Measurements from ENCODE around the gene RAB4A. TPM values are rescaled to one million over a fixed set of nuclear protein-coding genes. Genes with fewer than 3 reads are reported as not detected.

Gene RAB4A
- total and polyA plus RNA-seq, 2 of the 13 experiments (the other 11 are each of a cell fraction or from before 2014, with no cell fraction given), result 56.0 to 80.1 TPM

GRCh38 chr1:229225331-229225782 lies 45.6 kb upstream of the RAB4A start (continued):
- TF ChIP-seq ZBTB10 (CRISPR knock-in tag; IDR thresholded peaks at IDR 0.05; ENCODE audit: borderline replicate concordance), result 0 out of 2 replicates have a peak, but pooled peaks have one; percentile 23
- no peak for TF ChIP-seq LRRFIP1 (CRISPR knock-in tag; conservative IDR thresholded peaks at IDR 0.05)
- TF ChIP-seq SNAPC2 (CRISPR knock-in tag; IDR thresholded peaks at IDR 0.05), result 0 out of 2 replicates have a peak, but pooled peaks have one; percentile 57
- TF ChIP-seq ZNF720 (CRISPR knock-in tag; IDR thresholded peaks at IDR 0.05), result no peak
- TF ChIP-seq PPARG (CRISPR knock-in tag; conservative IDR thresholded peaks at IDR 0.05), result peak; percentile 92
- TF ChIP-seq ZNF609 (CRISPR knock-in tag; IDR thresholded peaks at IDR 0.05; ENCODE audit: borderline replicate concordance), result peak; percentile 74; the same call in 1 of the 2 replicates
- peak; percentile 52 for TF ChIP-seq RARA (CRISPR knock-in tag; IDR thresholded peaks at IDR 0.05)
- no peak for TF ChIP-seq ZNF329 (CRISPR knock-in tag; IDR thresholded peaks at IDR 0.05; ENCODE audit: low read depth)
- TF ChIP-seq MEIS2 (CRISPR knock-in tag; IDR thresholded peaks at IDR 0.05), result peak; percentile 62; the same call in 1 of the 2 replicates
- TF ChIP-seq GZF1 (CRISPR knock-in tag; IDR thresholded peaks at IDR 0.05), result no peak
- no peak for TF ChIP-seq ZNF891 (CRISPR knock-in tag; IDR thresholded peaks at IDR 0.05)

All from HepG2 (cell line).